ENCODE results near the gene EIF3K. TPM values are rescaled to one million over a fixed set of nuclear protein-coding genes. Genes with fewer than 3 reads are reported as not detected.

The EIF3K gene
- total RNA-seq, 4 donors from 2014 or later, result 417 to 543 (median 453) TPM

DNA sequence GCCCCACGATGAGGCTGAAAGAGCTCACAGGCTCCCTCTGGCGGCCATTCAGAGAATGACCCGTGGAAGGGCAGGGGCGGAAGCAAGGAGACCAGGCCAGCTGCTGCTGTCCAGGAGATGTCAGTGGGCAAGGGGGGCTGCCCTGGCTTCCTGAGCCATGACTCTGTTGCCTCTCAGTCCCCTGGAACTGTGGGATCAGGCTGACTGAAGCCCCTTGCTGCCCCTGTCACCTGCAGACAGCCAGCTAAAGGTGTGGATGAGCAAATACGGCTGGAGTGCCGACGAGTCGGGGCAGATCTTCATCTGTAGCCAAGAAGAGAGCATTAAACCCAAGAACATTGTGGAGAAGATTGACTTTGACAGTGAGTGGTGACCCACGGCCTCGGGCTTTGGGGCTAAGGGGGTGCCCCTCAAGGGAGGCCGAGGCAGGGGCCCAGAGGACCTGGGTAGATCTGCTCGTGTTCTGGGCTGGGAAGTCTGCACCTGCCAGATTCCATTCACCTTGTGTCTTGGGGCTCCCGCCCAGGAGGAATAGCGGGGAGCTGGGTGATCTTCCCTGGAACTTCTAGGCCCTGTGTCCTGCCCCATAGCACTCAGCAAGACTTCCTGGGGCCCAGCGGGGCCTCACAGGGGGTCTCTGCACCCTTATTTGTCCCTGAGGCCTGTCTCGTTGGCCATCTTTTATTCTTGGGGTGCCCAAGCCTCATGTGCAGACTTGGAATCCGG lies 15.9 kb downstream of the EIF3K start:
- TF ChIP-seq CTCF (IDR thresholded peaks at IDR 0.05), result peak in 2 of 3 donors; percentile 7 to 62
- TF ChIP-seq POLR2A (IDR thresholded peaks at IDR 0.05), result no peak
- intact Hi-C loops (cut with DNase I; ENCODE audit: low total_unique reads), result loop anchor here (5.0 to 10.0 kb wide), 3 partner anchors 88 to 230 kb away; partner anchors contain the start of genes ECH1 and FAM98C
- DNase-seq (ENCODE audit: low spot score in 2 of 2), result peak; percentile 63 to 95
- whole genome bisulfite sequencing, 2 donors, result 52 to 56% methylated on average over 17 of the region's 17 CpGs
- no peak overlapping the region for H3K4me3 ChIP-seq (ENCODE audit: low read depth, poor library complexity, severe bottlenecking)

GRCh38 chr19:38635483-38636399 lies 16.8 kb downstream of the EIF3K start:
- intact Hi-C loops (cut with DNase I; ENCODE audit: low total_unique reads), result loop anchor here (10.0 kb wide), 2 partner anchors 199 to 231 kb away; partner anchors contain the start of genes ECH1 and FAM98C

DNA sequence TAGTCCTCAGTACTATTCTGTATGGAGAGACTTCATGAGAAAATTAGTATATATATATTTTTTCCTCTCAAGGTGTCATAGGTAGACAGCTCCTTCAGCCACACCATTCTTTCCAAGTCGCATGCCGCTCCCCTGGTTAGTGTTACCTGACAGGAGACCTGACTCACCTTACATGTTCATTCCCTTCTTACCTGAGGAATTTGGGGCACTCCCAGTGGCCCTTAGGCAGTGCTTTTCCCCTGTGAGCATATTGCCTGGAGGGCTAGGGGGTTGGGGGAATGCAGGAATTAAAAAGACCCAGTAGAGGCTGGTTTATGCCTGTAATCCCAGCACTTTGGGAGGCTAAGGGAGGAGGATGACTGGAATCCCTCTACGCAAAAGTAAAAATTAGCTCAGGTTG lies 19.5 kb downstream of the EIF3K start:
- no peak for TF ChIP-seq CTCF (IDR thresholded peaks at IDR 0.05)
- TF ChIP-seq POLR2A (IDR thresholded peaks at IDR 0.05), result no peak
- no peak overlapping the region for H3K4me3 ChIP-seq (ENCODE audit: low read depth, poor library complexity, severe bottlenecking)
- DNase-seq (ENCODE audit: low spot score in 2 of 2), result no peak
- 82% methylated on average over 3 of the region's 3 CpGs for WGBS, 2 donors
- intact Hi-C loops (cut with DNase I; ENCODE audit: low total_unique reads), result loop anchor here (10.0 kb wide), 2 partner anchors 196 to 234 kb away; partner anchors contain the start of genes ECH1 and FAM98C

More at GRCh38 chr19:38635483-38636399, 16.8 kb downstream of the EIF3K start:
- no peak for DNase-seq (ENCODE audit: low spot score in 2 of 2)
- TF ChIP-seq CTCF (IDR thresholded peaks at IDR 0.05) (no peak), POLR2A (IDR thresholded peaks at IDR 0.05) (no peak)
- H3K4me3 ChIP-seq (ENCODE audit: low read depth, poor library complexity, severe bottlenecking), result no peak overlapping the region
- WGBS, 2 donors, result 80 to 84% methylated on average over 17 of the region's 17 CpGs

- TF ChIP-seq CTCF (IDR thresholded peaks at IDR 0.05) (no peak), POLR2A (IDR thresholded peaks at IDR 0.05) (no peak)
- DNase-seq (ENCODE audit: low spot score in 2 of 2), result no peak
- intact Hi-C loops (cut with DNase I; ENCODE audit: low total_unique reads), result loop anchor here (10.0 kb wide), 2 partner anchors 195 to 235 kb away; partner anchors contain the start of genes ECH1 and FAM98C
- no peak overlapping the region for H3K4me3 ChIP-seq (ENCODE audit: low read depth, poor library complexity, severe bottlenecking)
- WGBS, 2 donors, result 66 to 84% methylated on average over 2 of the region's 2 CpGs
Observed at GRCh38 chr19:38639679-38640078, 20.7 kb downstream of the EIF3K start.

GRCh38 chr19:38640368-38640767 lies 21.4 kb downstream of the EIF3K start:
- intact Hi-C loops (cut with DNase I; ENCODE audit: low total_unique reads), result no loop called here
- H3K4me3 ChIP-seq (ENCODE audit: low read depth, poor library complexity, severe bottlenecking), result no peak overlapping the region
- TF ChIP-seq CTCF (IDR thresholded peaks at IDR 0.05), result no peak
- no peak for TF ChIP-seq POLR2A (IDR thresholded peaks at IDR 0.05)
- WGBS, 2 donors, result 59% methylated on average over 4 of the region's 4 CpGs
- no peak for DNase-seq (ENCODE audit: low spot score in 2 of 2)
